CD14-positive monocyte (primary cell): ENCODE data around the gene BFSP1. TPM values are rescaled to one million over a fixed set of nuclear protein-coding genes. Genes with fewer than 3 reads are reported as not detected.

Experiments used
- DNase-seq, 3 donors: peaks; one replicate each; pipeline ENCODE4 v3.0.0-alpha.2; 2011 to 2022
- H2AFZ ChIP-seq: 2 replicates; pipeline ENCODE4 v1.6.0; 2012; ENCODE audit warnings: mild to moderate bottlenecking, low read depth, low read length, inconsistent platforms; ENCODE audit not compliant: insufficient read depth, poor library complexity, severe bottlenecking
- H3K27ac ChIP-seq, 2 donors: 1 replicate in 1 of 2; 2 replicates in 1 of 2; pipeline ENCODE4 v1.5.1; 2012 to 2013; ENCODE audit warnings: low read length in 2 of 2, control low read depth in 1 of 2, inconsistent platforms in 1 of 2, low read depth in 1 of 2, mild to moderate bottlenecking in 1 of 2
- H3K27me3 ChIP-seq, 2 donors: one replicate each; pipeline versions ENCODE4 v1.6.0 to v1.6.1; 2011 to 2013; ENCODE audit warnings: low read length in 2 of 2; ENCODE audit not compliant: control insufficient read depth in 2 of 2, insufficient read depth in 2 of 2
- H3K36me3 ChIP-seq, 2 donors: replicated peaks in 1 of 2; 1 replicate in 1 of 2; 2 replicates in 1 of 2; pipeline versions ENCODE4 v1.5.1 to v1.6.1; 2012 to 2013; ENCODE audit warnings: low read length in 2 of 2, control low read depth in 1 of 2, inconsistent platforms in 1 of 2, mild to moderate bottlenecking in 1 of 2; ENCODE audit not compliant: insufficient read depth in 2 of 2, control insufficient read depth in 1 of 2
- H3K4me1 ChIP-seq, 2 donors: 1 replicate in 1 of 2; 2 replicates in 1 of 2; pipeline versions ENCODE4 v1.5.1 to v1.6.1; 2012 to 2013; ENCODE audit warnings: low read length in 2 of 2, control low read depth in 1 of 2, inconsistent platforms in 1 of 2, mild to moderate bottlenecking in 1 of 2, moderate library complexity in 1 of 2; ENCODE audit not compliant: insufficient read depth in 2 of 2, control insufficient read depth in 1 of 2
- H3K4me2 ChIP-seq: replicated peaks from 2 replicates; pipeline ENCODE3; 2012; ENCODE audit warnings: low read length, moderate library complexity, mild to moderate bottlenecking; ENCODE audit not compliant: poor library complexity, severe bottlenecking; ENCODE audit errors: extremely low read depth
- H3K4me3 ChIP-seq, 3 experiments: fragments of 200-600 bp in 1 of 3; sonication (generic) in 1 of 3; replicated peaks in 1 of 3; 1 replicate in 2 of 3; 2 replicates in 1 of 3; pipeline ENCODE4 v1.5.1; 2011 to 2013; ENCODE audit warnings: low read length in 3 of 3, mild to moderate bottlenecking in 3 of 3, control low read depth in 2 of 3, low read depth in 2 of 3, inconsistent platforms in 1 of 3, moderate library complexity in 1 of 3
- H3K79me2 ChIP-seq: 2 replicates; pipeline ENCODE4 v1.6.0; 2012; ENCODE audit warnings: mild to moderate bottlenecking, control low read depth, inconsistent platforms, low read length, moderate library complexity; ENCODE audit not compliant: insufficient read depth
- H3K9ac ChIP-seq: 2 replicates; pipeline ENCODE4 v1.6.0; 2017; ENCODE audit warnings: low read length, mild to moderate bottlenecking; ENCODE audit not compliant: insufficient read depth, poor library complexity, severe bottlenecking
- H3K9me3 ChIP-seq, 2 donors: replicated peaks in 1 of 2; 1 replicate in 1 of 2; 2 replicates in 1 of 2; pipeline versions ENCODE4 v1.5.1 to v1.6.1; 2012 to 2013; ENCODE audit warnings: low read length in 2 of 2, control low read depth in 1 of 2; ENCODE audit not compliant: control insufficient read depth in 1 of 2, insufficient read depth in 1 of 2
- H4K20me1 ChIP-seq: 2 replicates; pipeline ENCODE4 v1.6.0; 2012; ENCODE audit warnings: mild to moderate bottlenecking, low read length, control low read depth, moderate library complexity; ENCODE audit not compliant: insufficient read depth
- H3K27ac Mint-ChIP-seq, 7 donors: one replicate each; pipeline ENCODE4 v1.8.0; 2020; ENCODE audit warnings: mild to moderate bottlenecking in 7 of 7, mixed read lengths in 7 of 7, moderate library complexity in 6 of 7, inconsistent platforms in 2 of 7
- H3K27me3 Mint-ChIP-seq, 3 donors: one replicate each; pipeline ENCODE4 v1.8.0; 2021 to 2022; ENCODE audit warnings: low read depth in 3 of 3, mild to moderate bottlenecking in 3 of 3, mixed read lengths in 3 of 3, moderate library complexity in 3 of 3, inconsistent platforms in 1 of 3
- H3K36me3 Mint-ChIP-seq, 2 donors: one replicate each; pipeline ENCODE4 v1.8.0; 2020; ENCODE audit warnings: mixed read lengths in 2 of 2, inconsistent platforms in 1 of 2, mild to moderate bottlenecking in 1 of 2
- H3K4me1 Mint-ChIP-seq: one replicate; pipeline ENCODE4 v1.8.0; 2020; ENCODE audit warnings: mild to moderate bottlenecking, mixed read lengths
- H3K4me3 Mint-ChIP-seq, 2 donors: one replicate each; pipeline ENCODE4 v1.8.0; 2020; ENCODE audit warnings: mild to moderate bottlenecking in 2 of 2, mixed read lengths in 2 of 2, moderate library complexity in 1 of 2
- H3K9me3 Mint-ChIP-seq, 7 donors: one replicate each; pipeline ENCODE4 v1.8.0; 2020 to 2022; ENCODE audit warnings: mixed read lengths in 7 of 7, mild to moderate bottlenecking in 6 of 7, moderate library complexity in 6 of 7, inconsistent platforms in 2 of 7
- CTCF ChIP-seq: fragments of 200-600 bp; IDR thresholded peaks from one replicate; pipeline ENCODE4 v1.8.0; 2022; ENCODE audit warnings: antibody characterized with exemption, mild to moderate bottlenecking
- WGBS: methylation state at CpG from one replicate; pipeline ENCODE4 v1.1.5; 2013; ENCODE audit warnings: missing lambda C conversion rate; ENCODE audit not compliant: insufficient coverage; 5-methylcytosine and 5-hydroxymethylcytosine counted together
- intact Hi-C, 2 donors: fragments of 100-400 bp; cut with micrococcal nuclease; formaldehyde crosslinking; loops; one replicate each; pipeline versions ENCODE4 v1.15.0 to v1.15.1; 2023
- polyA plus RNA-seq, 3 donors: library from polyadenylated mRNA; depleted of rRNA in 1 of 3; unstranded in 2 of 3; stranded (reverse) in 1 of 3; fragments of 300-500 nt in 2 of 3; fragments of >200 nt in 1 of 3; fragmentation: Illumina TruSeq in 2 of 3; gene quantifications; 1 replicate in 2 of 3; 2 replicates in 1 of 3; pipeline ENCODE4 v1.2.3, GENCODE V29; 2012 to 2021

The BFSP1 gene
- polyA plus RNA-seq, 3 donors, result not detected

GRCh38 chr20:17461941-17462340 lies 69.2 kb downstream of the BFSP1 start:
- Histone ChIP-seq H3K36me3 (no peaks in the 10 kb centered on the region), H3K9ac (no peak overlapping the region), H3K79me2 (no peaks in the 10 kb centered on the region), H3K4me3 (no peak overlapping the region), H3K4me2 (no peak overlapping the region), H3K27ac (no peak overlapping the region), H3K9me3 (no peaks in the 10 kb centered on the region), H3K27me3 (no peaks in the 10 kb centered on the region), H2AFZ (no peak overlapping the region), H3K4me1 (no peaks in the 10 kb centered on the region), H4K20me1 (no peaks in the 10 kb centered on the region)
- H3K9me3 Mint-ChIP-seq, result peaks cover 2 to 8% (median 5%) of the 10 kb centered on the region in 7 donors
- H3K4me1 Mint-ChIP-seq, result no peaks in the 10 kb centered on the region
- no peak overlapping the region for H3K27ac Mint-ChIP-seq
- DNase-seq, result no peak
- intact Hi-C loops, result no loop called here
- 67% methylated on average over 1 of the region's 3 CpGs for WGBS
- no peak for TF ChIP-seq CTCF
- H3K27me3 Mint-ChIP-seq, result peaks cover 2 to 11% (median 3%) of the 10 kb centered on the region in 3 donors
- H3K4me3 Mint-ChIP-seq, result no peak overlapping the region
- H3K36me3 Mint-ChIP-seq, result no peaks in the 10 kb centered on the region

- Mint-ChIP-seq H3K9me3 (peaks cover 0 to 8% (median 3%) of the 10 kb centered on the region in 7 donors), H3K4me3 (no peak overlapping the region), H3K4me1 (no peaks in the 10 kb centered on the region), H3K27me3 (peaks cover 1 to 10% (median 2%) of the 10 kb centered on the region in 3 donors), H3K27ac (no peak overlapping the region), H3K36me3 (no peaks in the 10 kb centered on the region)
- Histone ChIP-seq H3K4me2 (no peak overlapping the region), H3K36me3 (no peaks in the 10 kb centered on the region), H3K9me3 (no peaks in the 10 kb centered on the region), H3K4me3 (no peak overlapping the region), H3K9ac (no peak overlapping the region), H3K27ac (no peak overlapping the region), H3K4me1 (no peaks in the 10 kb centered on the region), H4K20me1 (no peaks in the 10 kb centered on the region), H2AFZ (no peak overlapping the region), H3K27me3 (no peaks in the 10 kb centered on the region), H3K79me2 (no peaks in the 10 kb centered on the region)
- TF ChIP-seq CTCF, result no peak
- DNase-seq, result no peak
- intact Hi-C loops, result no loop called here
- 100% methylated on average over 1 of the region's 2 CpGs for WGBS
These were observed 71.1 kb downstream of the BFSP1 start for GRCh38 chr20:17460119-17460518.
